GM12878 (cell line): ENCODE data around the gene TMPRSS6. TPM values are rescaled to one million over a fixed set of nuclear protein-coding genes. Genes with fewer than 3 reads are reported as not detected.

ENCODE experiments used
- ATAC-seq: fragments of 200-7000 bp; cut with Tn5 transposase; 3 replicates; pipeline ENCODE4 v1.9.1; 2020; ENCODE audit warnings: mild to moderate bottlenecking, moderate library complexity
- BruUV-seq: library from RNA; stranded (reverse); fragments of 400-500 nt; replicated peaks from 2 replicates; lab custom pipeline; 2021; lab: Mats Ljungman, UMichigan
- CTCF ChIA-PET: fragments of 300-600 bp; sonication (Branson Sonifier 250); formaldehyde crosslinking; extraction: SDS; loops from one replicate; lab custom pipeline; 2021; ENCODE audit warnings: inconsistent platforms; lab: Yijun Ruan, JAX
- POLR2A ChIA-PET: fragments of 350-600 bp; formaldehyde crosslinking; extraction: SDS; loops from one replicate; lab custom pipeline; 2021; ENCODE audit warnings: inconsistent platforms; lab: Charles Lee
- RAD21 ChIA-PET: fragments of 300-600 bp; sonication (Branson Sonifier 250); formaldehyde crosslinking; loops from one replicate; lab custom pipeline; 2023; ENCODE audit warnings: antibody characterized with exemption; ENCODE audit not compliant: unreplicated experiment; lab: Charles Lee
- SMC1A ChIA-PET: fragments of 300-600 bp; sonication (Branson Sonifier 250); formaldehyde crosslinking; loops from one replicate; lab custom pipeline; 2023; ENCODE audit not compliant: unreplicated experiment, uncharacterized antibody; lab: Charles Lee
- DNase-seq: peaks from one replicate; pipeline ENCODE4 v3.0.0-alpha.2; 2011; ENCODE audit warnings: low read depth, low spot score
- FAIRE-seq: peaks from 3 replicates; lab custom pipeline; 2011; peaks lifted over from hg19 to GRCh38; lab: Jason Lieb, UNC
- H2AFZ ChIP-seq: 2 replicates; pipeline ENCODE4 v1.6.0; 2011; ENCODE audit warnings: low read depth, low read length, control low read depth; ENCODE audit not compliant: control insufficient read depth
- H3K27ac ChIP-seq: 2 replicates; pipeline ENCODE4 v1.5.1; 2011; ENCODE audit warnings: control low read depth; ENCODE audit not compliant: control insufficient read depth, insufficient read depth
- H3K27me3 ChIP-seq, 2 experiments: replicated peaks in 1 of 2; 2 replicates each; pipeline versions ENCODE4 v1.6.0 to v1.6.1; 2011; ENCODE audit warnings: low read length in 1 of 2; ENCODE audit not compliant: control insufficient read depth in 2 of 2, insufficient read depth in 2 of 2
- H3K36me3 ChIP-seq, 2 experiments: 2 replicates each; pipeline ENCODE4 v1.5.1; 2011; ENCODE audit warnings: low read length in 1 of 2; ENCODE audit not compliant: control insufficient read depth in 2 of 2, insufficient read depth in 2 of 2
- H3K4me1 ChIP-seq: 2 replicates; pipeline ENCODE4 v1.6.1; 2011; ENCODE audit warnings: mild to moderate bottlenecking, low read length, moderate library complexity, mixed read lengths; ENCODE audit not compliant: control insufficient read depth, insufficient read depth
- H3K4me2 ChIP-seq: 2 replicates; pipeline ENCODE4 v1.6.0; 2011; ENCODE audit warnings: control low read depth; ENCODE audit not compliant: control insufficient read depth, insufficient read depth
- H3K4me3 ChIP-seq: fragments of 200-600 bp; sonication (generic); 2 replicates; pipeline ENCODE4 v1.5.1; 2016
- H3K79me2 ChIP-seq: 2 replicates; pipeline ENCODE4 v1.6.0; 2011; ENCODE audit warnings: low read length; ENCODE audit not compliant: control insufficient read depth, insufficient read depth
- H3K9ac ChIP-seq: 2 replicates; pipeline ENCODE4 v1.8.0; 2011; ENCODE audit warnings: low read length, control low read depth, mixed read lengths; ENCODE audit not compliant: control insufficient read depth, insufficient read depth
- H3K9me3 ChIP-seq: replicated peaks from 3 replicates; pipeline ENCODE4 v1.5.1; 2011; ENCODE audit warnings: mild to moderate bottlenecking, low read length; ENCODE audit not compliant: control insufficient read depth, insufficient read depth
- H4K20me1 ChIP-seq: 2 replicates; pipeline ENCODE4 v1.6.0; 2011; ENCODE audit not compliant: control insufficient read depth, insufficient read depth
- ATF7 ChIP-seq: fragments of 450-650 bp; IDR thresholded peaks from 2 replicates; pipeline ENCODE4 v1.6.1; 2016; ENCODE audit warnings: low read depth, mild to moderate bottlenecking
- CEBPB ChIP-seq, 2 experiments: fragments of 150-350 bp in 1 of 2; IDR thresholded peaks; 2 replicates each; pipeline ENCODE4 v1.6.1; 2012 to 2014; ENCODE audit warnings: low read depth in 2 of 2, low read length in 2 of 2, borderline replicate concordance in 1 of 2, inconsistent platforms in 1 of 2
- CTCF ChIP-seq, 3 experiments: IDR thresholded peaks in 2 of 3; conservative IDR thresholded peaks in 1 of 3; 2 replicates each; pipeline ENCODE4 v1.5.1; 2011; ENCODE audit warnings: low read depth in 3 of 3, low read length in 3 of 3, mild to moderate bottlenecking in 3 of 3, control low read depth in 2 of 3, moderate library complexity in 2 of 3, inconsistent platforms in 1 of 3, mixed read lengths in 1 of 3; ENCODE audit not compliant: control insufficient read depth in 2 of 3, insufficient read depth in 1 of 3; ENCODE audit errors: extremely low read depth in 1 of 3
- IKZF2 ChIP-seq, 2 experiments: fragments of 450-650 bp; IDR thresholded peaks; 2 replicates each; pipeline ENCODE4 v1.6.1; 2017; ENCODE audit warnings: mild to moderate bottlenecking in 2 of 2, moderate library complexity in 2 of 2
- MYC ChIP-seq: IDR thresholded peaks from 2 replicates; pipeline ENCODE4 v1.6.1; 2011; ENCODE audit warnings: mild to moderate bottlenecking, low read length, moderate library complexity, inconsistent platforms; ENCODE audit not compliant: insufficient read depth, insufficient replicate concordance, insufficient read length, severe bottlenecking
- NBN ChIP-seq: fragments of 450-650 bp; IDR thresholded peaks from 2 replicates; pipeline ENCODE4 v1.6.1; 2016
- NFIC ChIP-seq: IDR thresholded peaks from 2 replicates; pipeline ENCODE4 v1.6.1; 2012; ENCODE audit warnings: low read depth, mild to moderate bottlenecking, inconsistent platforms, low read length, moderate library complexity
- SKIL ChIP-seq: fragments of 450-650 bp; IDR thresholded peaks from 2 replicates; pipeline ENCODE4 v1.6.1; 2017; ENCODE audit warnings: mild to moderate bottlenecking, low read depth, inconsistent platforms; ENCODE audit not compliant: poor library complexity, severe bottlenecking
- SMC3 ChIP-seq: IDR thresholded peaks from 2 replicates; pipeline ENCODE4 v1.6.1; 2011; ENCODE audit warnings: low read length, improper control_type of control experiment, borderline replicate concordance
- TARDBP ChIP-seq: IDR thresholded peaks from 2 replicates; pipeline ENCODE4 v1.6.1; 2016; ENCODE audit warnings: borderline replicate concordance
- ZBTB4 ChIP-seq: fragments of 450-650 bp; formaldehyde crosslinking; IDR thresholded peaks from 2 replicates; pipeline ENCODE4 v1.4.0; 2022; ENCODE audit warnings: mild to moderate bottlenecking, moderate library complexity
- ZNF217 ChIP-seq: fragments of 450-650 bp; IDR thresholded peaks from 2 replicates; pipeline ENCODE4 v1.6.1; 2017; ENCODE audit warnings: antibody characterized with exemption, mild to moderate bottlenecking
- WGBS: methylation state at CpG from one replicate; pipeline ENCODE4 v1.1.6; 2016; ENCODE audit warnings: low lambda C conversion rate; ENCODE audit not compliant: insufficient replicate concordance, insufficient coverage; ENCODE audit errors: missing lambda C conversion rate; 5-methylcytosine and 5-hydroxymethylcytosine counted together
- in situ Hi-C: fragments of 300-500 bp; cut with MboI; formaldehyde crosslinking; loops from 9 replicates; pipeline ENCODE4 v1.14.3; 2018; ENCODE audit warnings: mixed read lengths
- intact Hi-C: fragments of 100-400 bp; cut with micrococcal nuclease; formaldehyde crosslinking; loops from one replicate; pipeline ENCODE4 v1.14.2; 2022; ENCODE audit not compliant: unreplicated experiment
- polyA plus RNA-seq, 11 experiments: library from polyadenylated mRNA; depleted of rRNA in 4 of 11; unstranded in 6 of 11; stranded (reverse) in 5 of 11; fragments of >200 nt; fragmentation: Nextera tagmentation in 4 of 11; fragmentation: Illumina TruSeq in 1 of 11; extraction: Ambion mirVana in 4 of 11; extraction: Trizol in 1 of 11; gene quantifications; 1 replicate in 1 of 11; 2 replicates in 10 of 11; pipeline versions ENCODE4 v1.2.1 to v1.2.3, GENCODE V29; 2011 to 2016; ENCODE audit warnings: inconsistent platforms in 2 of 11, missing spikeins in 2 of 11, low read depth in 1 of 11
- total RNA-seq, 4 experiments: library from RNA; depleted of rRNA in 3 of 4; stranded (reverse); fragments of >200 nt in 3 of 4; fragmentation: Illumina TruSeq in 1 of 4; extraction: Trizol in 1 of 4; gene quantifications; 2 replicates each; pipeline versions ENCODE4 v1.2.1 to v1.2.3, GENCODE V29; 2013 to 2021
- TF ChIP-seq, protein P1 (sequence below): fragments of 450-650 bp; conservative IDR thresholded peaks from 2 replicates; pipeline ENCODE4 v1.6.1; 2017; ENCODE audit warnings: mild to moderate bottlenecking, moderate library complexity

Gene TMPRSS6
- total and polyA plus RNA-seq, 10 of the 15 experiments (the other 5 are each of a cell fraction or from before 2014, with no cell fraction given), result 0.06 to 0.69 (median 0.19) TPM; not detected in 6

- FAIRE-seq, result no peak
- no peak overlapping the region for H3K4me2 ChIP-seq
- H3K4me3 ChIP-seq, result no peak overlapping the region
- POLR2A ChIA-PET, result interaction anchor here (0.7 to 1.3 kb wide), 3 partner anchors 11 to 130 kb away, joined by 3 to 4 read pairs (median 3); no protein-coding TSS in a partner anchor
- BruUV-seq, result no TSS peak
- no peak overlapping the region for H2AFZ ChIP-seq
- no peak overlapping the region for H3K9ac ChIP-seq
- H3K9me3 ChIP-seq, result no peaks in the 10 kb centered on the region
- no peak for DNase-seq
- ATAC-seq, result no peak
- no peaks in the 10 kb centered on the region for H4K20me1 ChIP-seq
- RAD21 ChIA-PET, result no interaction called here
- CTCF ChIA-PET, result interaction anchor here (0.6 to 1.4 kb wide), 3 partner anchors 15 to 280 kb away, joined by 3 to 6 read pairs (median 4); partner anchors contain the start of gene MPST
- SMC1A ChIA-PET, result no interaction called here
- H3K36me3 ChIP-seq, result no peaks in the 10 kb centered on the region
- 36% methylated on average over 9 of the region's 11 CpGs for WGBS
- no peak overlapping the region for H3K27ac ChIP-seq
- no peaks in the 10 kb centered on the region for H3K79me2 ChIP-seq
- H3K27me3 ChIP-seq, result no peaks in the 10 kb centered on the region; a peak in 1 of 4 replicates
- H3K4me1 ChIP-seq, result no peaks in the 10 kb centered on the region
- in situ Hi-C loops (no loop called here), intact Hi-C loops (no loop called here)
- TF ChIP-seq MYC, result no peak
- no peak for TF ChIP-seq ZNF217
- no peak for TF ChIP-seq NBN
- no peak for TF ChIP-seq SKIL
- TF ChIP-seq CEBPB (IDR thresholded peaks at IDR 0.05; ENCODE audit: borderline replicate concordance in 1 of 2, low read depth in 2 of 2, low read length in 2 of 2), result no peak
- TF ChIP-seq ZBTB4 (CRISPR knock-in tag), result no peak
- TF ChIP-seq CTCF (IDR thresholded peaks at IDR 0.05 in 2 of 3, conservative IDR thresholded peaks at IDR 0.05 in 1 of 3; ENCODE audit: control insufficient read depth in 2 of 3, extremely low read depth in 1 of 3, insufficient read depth in 1 of 3, low read depth in 3 of 3, low read length in 3 of 3), result no peak
- TF ChIP-seq NFIC, result no peak
- TF ChIP-seq SMC3, result no peak
- no peak for TF ChIP-seq IKZF2 (IDR thresholded peaks at IDR 0.05)
- TF ChIP-seq TARDBP, result no peak
- no peak for TF ChIP-seq ATF7
- TF ChIP-seq, protein P1, sequence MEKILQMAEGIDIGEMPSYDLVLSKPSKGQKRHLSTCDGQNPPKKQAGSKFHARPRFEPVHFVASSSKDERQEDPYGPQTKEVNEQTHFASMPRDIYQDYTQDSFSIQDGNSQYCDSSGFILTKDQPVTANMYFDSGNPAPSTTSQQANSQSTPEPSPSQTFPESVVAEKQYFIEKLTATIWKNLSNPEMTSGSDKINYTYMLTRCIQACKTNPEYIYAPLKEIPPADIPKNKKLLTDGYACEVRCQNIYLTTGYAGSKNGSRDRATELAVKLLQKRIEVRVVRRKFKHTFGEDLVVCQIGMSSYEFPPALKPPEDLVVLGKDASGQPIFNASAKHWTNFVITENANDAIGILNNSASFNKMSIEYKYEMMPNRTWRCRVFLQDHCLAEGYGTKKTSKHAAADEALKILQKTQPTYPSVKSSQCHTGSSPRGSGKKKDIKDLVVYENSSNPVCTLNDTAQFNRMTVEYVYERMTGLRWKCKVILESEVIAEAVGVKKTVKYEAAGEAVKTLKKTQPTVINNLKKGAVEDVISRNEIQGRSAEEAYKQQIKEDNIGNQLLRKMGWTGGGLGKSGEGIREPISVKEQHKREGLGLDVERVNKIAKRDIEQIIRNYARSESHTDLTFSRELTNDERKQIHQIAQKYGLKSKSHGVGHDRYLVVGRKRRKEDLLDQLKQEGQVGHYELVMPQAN, result no peak
Observed at GRCh38 chr22:37036655-37037377, 72.7 kb downstream of the TMPRSS6 start.
